Measurements from ENCODE around the gene SLC7A5.
A peak's percentile ranks its signal among the peaks of the same experiment; 100 is the strongest.
"Not testable (repeated sequence)": the region's sequence is repeated elsewhere in the genome, so short reads cannot be mapped to it uniquely, and the experiment has no call there.

SLC7A5 gene

DNA sequence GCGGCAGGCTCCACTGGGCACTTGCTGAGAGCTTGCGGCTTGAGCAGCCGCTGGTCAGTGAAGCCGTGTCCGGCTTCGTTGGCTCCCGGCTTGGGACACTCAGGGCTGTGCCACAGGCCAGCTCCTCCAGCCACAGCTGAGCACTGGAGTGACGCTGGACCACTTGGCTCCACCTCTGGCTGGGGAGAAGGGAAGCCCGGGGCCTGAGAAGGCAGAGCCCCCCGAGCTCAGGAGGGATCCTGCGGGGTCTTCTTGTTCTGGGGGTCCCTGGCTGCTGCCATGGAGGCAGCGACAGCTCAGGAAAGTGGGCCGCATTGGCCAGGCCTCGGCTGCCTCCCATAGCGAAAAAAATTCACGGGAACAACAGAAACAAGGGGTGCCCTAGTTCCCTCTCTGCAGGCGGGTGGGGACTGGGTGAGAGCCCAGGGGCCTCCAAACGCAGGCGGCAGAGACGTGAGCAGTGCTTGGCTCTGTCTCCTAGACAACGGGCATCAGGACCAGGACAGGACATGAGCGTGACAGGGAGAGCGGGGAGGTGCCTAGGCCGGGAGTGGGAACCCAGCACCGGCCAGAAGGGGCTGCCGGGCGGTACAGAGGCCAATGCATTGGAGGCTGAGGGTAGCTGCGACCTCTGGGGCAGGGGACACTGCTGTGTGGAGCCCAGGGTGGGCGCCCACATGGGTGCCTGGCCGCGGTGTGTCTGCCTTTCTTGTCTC, 37.7 kb downstream of the SLC7A5 start:
- no peak for DNase-seq

DNA sequence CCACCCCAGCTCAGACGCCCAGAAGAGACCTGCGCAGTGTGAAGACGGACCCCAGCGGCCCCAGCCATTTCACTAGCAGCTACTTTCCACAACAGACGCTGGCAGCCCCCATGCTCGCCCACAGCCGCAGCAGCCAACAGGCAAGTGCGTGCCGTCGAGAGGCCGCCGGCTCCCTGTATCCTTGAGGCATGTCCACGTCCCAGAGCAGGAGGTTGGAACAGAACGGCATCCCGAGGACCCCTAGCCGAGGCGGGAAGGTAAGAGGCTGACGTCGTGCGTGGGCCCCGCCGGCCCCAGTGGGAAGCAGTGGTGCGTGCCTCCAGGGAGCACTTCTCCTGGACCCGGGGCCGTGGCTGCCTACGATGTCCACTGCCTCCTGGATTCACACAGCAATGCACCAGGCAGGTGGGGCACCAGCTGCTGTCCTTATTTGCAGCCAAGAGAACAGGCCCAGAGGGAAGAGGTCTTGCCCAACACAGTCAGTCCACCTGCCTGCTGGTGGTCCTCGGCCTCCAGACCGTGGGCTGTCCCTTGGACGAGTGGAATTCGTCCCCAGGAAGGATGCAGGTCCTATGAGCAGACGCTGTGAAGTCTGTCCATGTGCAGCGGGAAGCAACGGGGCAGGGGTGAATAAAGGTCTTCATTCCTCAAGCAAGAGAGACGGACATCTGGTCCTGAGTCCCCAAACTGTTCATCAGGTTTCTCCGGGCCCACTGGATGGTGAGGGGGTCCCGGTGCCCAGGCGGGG, 38.5 kb downstream of the SLC7A5 start:
- no peak for DNase-seq

DNA sequence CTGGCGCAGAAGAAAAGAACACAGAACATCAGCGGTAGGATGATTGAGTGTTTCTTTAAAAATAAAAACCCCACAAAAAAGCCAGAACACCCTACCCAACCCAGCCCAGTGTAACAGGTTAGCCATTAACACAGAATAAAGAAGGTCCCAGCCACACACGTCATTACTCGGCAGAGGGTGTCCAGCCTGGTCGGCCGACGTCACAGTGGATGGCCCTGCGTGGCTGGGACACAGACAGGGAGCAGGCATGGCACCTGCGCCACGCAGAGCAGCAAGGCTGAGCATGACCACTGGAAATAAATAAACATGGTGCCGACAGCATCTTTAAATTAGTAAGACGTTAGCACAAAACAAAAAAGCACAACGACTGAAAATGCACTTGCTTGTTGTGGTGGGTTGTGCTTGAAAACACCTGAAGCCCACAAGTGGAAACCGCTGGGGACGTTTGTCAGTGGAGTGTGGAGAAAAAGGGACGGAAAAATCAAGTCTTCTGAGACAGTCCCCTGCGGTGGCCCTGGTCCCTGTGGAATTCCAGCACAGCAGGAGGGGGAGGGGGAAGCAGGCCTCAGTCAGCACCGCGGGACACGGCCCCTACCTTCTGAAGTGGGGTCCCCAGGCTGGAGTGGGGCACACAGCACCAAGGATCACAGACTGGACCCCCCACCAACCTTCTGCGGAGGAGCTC, 39.2 kb downstream of the SLC7A5 start:
- DNase-seq = no peak

DNA sequence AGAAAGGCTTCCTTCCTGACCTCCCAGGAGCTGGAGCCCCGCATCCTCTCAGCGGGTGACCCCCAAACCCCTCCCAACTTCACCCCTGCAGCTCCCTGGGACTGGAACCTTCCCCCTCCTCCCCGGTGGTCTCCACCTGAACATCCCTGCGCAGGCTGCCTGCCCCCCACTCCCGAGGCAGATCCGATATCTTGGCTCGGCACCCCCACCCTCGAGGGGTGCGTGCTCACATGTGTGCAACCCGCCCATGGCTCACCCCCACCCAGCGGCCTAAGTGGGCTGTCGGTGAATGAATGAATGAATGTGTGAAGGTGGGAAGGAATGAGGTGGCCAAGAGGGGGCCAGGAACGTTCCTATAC, 39.7 kb downstream of the SLC7A5 start:
- DNase-seq = no peak

DNA sequence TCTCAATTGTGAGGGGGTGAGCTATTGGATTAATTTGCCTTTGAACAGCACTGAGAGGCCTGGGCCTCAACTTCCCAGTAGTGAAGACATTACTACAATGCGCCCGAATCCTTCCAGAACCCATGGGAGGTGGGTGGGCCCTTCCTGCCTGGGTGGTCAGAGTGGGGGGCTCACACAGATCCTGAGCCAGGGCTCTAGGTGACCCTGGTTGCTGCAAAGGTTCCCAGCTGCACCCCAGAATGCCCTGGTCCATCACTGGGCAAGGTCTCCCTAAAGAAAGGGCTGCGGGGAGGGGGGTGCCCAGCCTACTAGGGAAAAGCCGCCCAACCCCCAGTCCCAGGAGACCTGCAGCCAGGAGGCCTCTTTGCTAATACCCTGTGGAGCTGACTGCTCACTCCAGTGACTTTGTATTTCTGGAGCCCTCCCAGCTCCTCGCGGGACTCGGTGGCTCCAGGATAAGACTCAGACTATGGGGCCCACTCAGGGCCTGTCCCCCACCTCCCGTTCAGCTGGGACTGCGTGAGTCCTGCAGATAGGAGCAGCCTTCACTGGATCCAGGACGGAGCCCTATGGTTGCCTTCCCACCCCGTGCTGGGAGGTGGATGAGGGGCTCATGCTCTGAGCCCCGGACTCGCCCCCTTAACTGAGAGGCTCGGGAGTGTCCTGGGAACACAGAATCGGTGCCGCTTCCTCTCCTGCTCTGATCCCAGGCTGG, 40.2 kb downstream of the SLC7A5 start:
- DNase-seq = no peak

DNA sequence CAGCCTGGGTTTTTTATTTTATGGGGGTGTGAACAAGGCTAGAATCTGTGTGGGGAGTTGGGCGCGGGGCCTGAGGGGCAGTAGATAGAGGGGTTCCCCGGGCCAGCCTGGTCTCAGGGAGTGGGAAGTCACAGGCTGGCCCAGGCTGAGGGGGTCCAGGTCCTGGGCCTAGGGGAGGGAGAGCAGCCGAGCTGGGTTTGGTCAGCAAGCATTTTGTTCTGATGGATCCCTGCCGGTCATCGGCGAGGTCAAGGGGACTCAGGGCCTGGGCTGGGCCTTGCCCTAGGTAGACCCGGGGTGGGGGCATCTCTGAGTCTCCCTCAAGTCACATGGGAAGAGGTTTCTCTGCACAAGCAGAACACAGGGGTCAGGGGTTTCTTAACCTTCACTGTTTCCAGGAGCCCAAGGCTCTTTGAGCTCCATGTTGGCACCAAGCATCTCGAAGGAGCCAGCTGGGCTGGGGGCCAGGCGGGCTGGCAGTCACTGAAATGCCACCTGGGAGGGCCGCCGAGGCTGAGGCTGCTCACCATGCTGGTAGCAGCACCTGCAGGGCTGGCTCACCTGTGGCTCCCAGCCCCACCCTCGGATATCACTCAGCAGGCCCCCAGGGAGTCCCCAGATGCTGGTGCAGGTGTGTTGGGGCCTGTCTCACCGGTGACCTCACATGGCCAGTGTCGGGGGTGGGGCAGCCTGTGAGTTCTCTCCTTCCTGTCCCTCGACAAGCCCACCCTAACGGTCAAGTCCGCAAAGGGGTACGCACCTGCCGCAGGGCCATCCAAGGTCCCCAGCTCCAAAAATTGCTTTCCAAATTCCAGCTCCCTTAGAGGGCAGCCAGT, 41.0 kb downstream of the SLC7A5 start:
- peak; percentile 8 to 77 for DNase-seq

DNA sequence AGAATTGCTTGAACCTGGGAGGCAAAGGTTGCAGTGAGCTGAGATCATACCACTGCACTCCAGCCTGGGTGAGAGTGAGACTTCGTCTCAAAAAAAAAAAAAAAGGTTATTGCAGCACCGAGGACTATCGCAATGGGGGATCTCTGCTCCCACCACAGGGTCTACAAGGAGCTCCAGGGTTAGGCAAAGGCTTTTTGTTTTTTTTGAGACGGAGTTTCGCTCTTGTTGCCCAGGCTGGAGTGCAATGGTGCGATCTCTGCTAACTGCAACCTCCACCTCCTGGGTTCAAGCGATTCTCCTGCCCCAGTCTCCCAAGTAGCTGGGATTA, 41.8 kb downstream of the SLC7A5 start:
- DNase-seq = not testable (repeated sequence)

DNA sequence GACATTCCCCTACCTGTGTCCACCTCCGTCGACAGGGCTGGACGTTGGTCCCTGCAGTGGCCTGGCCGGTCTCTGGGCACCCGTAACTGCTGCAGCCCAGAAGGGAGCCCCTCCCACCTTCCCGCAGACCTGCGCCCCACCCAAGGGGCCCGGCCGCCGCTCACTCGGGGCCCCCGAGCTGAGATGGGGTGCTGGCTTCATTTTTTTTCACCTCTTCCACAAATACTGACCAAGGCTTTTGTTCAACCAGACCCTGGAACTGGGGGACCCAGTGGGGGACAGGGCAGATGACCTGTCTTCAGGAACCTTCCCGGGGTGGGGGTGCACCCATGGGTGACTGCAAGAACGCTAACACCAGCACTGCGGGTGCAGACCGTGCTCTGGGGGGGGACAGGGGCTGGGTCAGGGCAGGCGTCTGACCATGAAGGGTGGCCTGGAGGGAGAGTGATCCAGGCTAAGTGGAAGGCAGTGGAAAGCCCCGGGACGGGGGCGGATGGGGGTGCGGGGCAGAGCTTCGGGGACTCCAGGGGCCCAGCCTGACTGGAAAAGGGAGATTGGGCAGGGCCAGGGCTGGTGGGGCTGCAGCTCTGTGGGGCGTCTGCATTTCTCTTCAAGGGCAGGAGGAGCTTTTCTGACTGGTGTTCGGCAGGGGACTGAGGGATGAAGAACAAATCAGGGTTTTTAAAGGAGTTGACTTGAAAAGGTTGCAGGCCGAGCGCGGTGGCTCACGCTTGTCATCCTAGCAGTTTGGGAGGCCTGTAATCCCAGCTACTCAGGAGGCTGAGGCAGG, 42.3 kb downstream of the SLC7A5 start:
- DNase-seq = no peak

DNA sequence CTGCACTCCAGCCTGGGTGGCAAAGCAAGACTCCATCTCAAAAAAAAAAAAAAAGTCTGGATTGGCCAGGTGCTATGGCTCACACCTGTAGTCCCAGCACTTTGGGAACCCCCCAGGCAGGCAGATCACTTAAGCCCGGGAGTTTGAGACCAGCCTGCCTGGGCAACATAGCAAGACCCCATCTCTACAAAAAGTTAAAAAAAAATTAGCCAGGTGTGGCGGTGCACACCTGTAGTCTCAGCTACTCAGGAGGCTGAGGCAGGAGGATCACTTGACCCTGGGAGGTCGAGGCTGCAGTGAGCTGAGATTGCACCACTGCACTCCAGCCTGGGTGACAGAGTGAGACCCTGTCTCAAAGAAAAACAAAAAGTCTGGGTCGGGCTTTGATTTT, 42.9 kb downstream of the SLC7A5 start:
- DNase-seq = not testable (repeated sequence)

DNA sequence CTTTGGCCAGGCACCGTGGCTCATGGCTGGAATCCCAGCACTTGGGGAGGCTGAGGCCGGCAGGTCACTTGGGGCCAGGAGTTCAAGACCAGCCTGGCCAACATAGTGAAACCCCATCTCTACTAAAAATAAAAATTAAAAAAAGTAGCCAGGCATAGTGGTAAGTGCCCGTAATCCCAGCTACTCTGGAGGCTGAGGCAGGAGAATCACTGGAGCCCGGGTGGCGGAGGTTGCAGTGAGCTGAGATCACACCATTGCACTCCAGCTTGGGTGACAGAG, 43.5 kb downstream of the SLC7A5 start:
- DNase-seq = not testable (repeated sequence)

DNA sequence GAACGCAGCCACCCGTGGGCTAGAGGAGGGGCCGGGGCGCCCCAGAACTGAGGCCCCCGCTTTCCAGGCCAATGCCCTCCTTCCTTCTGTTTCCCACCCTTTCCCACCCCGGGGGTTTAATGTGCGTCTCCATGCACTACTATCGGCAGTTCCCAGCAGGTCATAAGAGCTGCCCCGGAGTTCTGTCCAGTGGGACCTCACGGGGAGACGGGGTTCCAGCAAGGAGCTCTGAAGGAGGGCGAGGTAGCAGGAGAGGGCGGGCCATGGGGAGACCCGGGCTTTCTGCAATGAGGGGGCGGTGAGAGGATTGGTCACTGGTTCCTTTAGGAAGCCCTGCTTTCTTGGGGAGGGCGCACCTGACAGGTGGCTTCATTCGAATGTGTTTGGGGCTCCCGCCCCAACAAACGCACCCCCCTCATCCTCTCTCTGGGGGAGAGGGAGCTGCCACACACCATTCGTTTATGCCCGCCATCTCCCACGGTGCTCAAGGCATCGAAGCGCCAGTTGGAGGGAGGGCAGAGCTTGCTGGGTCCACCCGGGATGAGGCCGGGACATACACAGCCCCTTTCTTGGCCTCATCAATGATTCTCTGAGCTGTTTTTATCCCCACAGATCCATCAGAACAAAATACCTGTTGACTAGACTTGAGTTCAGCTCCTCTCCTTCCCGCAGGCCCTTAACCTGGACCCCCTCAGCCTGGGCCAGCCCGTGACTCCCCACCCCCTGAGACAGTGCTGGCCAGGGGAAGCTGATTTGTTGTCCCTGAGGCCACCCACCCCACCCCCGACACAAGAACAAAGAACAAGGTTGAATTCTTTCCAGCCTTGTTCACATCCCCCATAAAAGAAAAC, 44.1 kb downstream of the SLC7A5 start:
- no peak for DNase-seq

DNA sequence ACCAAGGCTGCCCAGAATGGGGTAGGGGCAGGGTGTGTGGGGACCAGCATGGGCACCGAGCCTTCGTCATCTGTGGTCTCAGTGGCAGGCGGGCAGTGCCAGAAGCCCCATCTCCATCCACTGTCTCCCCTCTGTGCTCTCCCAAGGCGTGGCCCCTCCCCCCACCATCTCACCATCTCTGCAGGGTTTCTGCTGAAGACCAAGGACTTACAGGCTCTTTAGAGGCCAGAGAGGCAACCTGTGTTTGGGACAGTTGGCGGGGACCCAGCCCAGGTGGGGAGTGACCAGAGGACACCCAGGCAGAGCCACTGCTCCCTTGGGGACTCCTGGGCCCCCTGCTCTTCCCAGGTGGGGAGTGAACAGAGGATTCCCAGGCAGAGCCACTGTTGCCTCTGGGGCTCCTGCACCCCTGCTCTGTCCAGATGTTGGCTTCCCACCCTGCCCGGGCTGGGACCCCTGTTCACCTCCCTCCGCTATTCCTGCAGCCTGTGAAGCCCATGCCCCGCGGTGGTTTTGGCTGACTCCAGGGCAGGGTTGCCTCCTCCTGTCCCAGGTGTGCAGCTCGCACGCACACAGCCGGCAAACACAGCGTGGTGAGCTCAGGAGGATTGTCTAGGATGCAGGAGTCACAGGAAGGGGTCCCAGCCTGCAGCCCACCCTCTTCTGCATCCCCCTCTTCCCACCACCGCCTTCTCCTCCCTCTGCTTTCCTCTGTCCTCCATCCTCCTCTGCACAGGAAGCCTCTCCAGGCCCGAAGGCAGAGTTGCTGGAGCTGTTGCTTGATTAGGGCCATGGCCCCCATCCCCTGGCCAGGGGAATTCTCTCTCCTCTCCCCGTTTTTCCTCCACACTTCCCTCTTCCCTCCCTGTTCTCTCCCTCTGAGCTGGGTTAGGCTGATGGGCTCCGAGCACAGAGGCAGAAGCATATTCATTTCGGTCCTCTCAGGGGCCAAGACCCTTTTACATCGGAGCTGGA, 45.0 kb downstream of the SLC7A5 start:
- DNase-seq = no peak

DNA sequence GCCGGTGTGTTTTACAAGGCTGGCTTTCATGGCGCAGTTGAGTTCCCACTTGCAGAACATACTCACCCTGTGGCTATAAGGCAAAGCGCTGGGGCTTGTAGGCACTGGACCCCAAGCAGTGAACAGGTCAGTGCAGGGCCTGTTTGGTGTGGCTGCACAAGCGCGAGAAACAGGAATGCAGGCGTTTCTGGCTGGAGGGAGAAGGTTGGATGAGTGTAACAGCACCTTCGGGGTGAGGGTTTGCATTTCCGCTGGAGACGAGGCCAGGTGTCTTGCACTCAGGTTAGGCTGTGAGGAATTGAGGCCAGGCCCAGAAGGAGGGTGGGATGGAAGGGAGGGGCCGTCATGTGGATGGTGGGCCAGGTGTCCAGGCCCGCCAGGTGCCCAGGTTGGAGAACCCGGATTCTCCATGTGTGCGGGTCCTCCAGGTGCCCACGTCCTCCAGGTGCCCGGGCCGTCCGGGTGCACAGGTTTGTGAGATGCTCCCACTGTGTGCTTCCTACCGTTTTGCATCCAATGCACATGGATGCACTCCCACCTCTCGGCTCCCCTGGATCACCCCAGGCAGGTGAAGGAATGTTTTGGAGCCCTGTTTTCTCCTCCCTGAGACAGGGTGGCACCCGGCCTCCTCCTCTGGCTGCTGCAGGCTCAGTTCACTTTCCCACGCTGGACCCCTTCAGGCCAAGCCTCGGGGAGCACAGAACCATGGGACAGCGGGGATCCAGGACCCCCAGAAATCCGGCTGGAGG, 46.0 kb downstream of the SLC7A5 start:
- no peak for DNase-seq

DNA sequence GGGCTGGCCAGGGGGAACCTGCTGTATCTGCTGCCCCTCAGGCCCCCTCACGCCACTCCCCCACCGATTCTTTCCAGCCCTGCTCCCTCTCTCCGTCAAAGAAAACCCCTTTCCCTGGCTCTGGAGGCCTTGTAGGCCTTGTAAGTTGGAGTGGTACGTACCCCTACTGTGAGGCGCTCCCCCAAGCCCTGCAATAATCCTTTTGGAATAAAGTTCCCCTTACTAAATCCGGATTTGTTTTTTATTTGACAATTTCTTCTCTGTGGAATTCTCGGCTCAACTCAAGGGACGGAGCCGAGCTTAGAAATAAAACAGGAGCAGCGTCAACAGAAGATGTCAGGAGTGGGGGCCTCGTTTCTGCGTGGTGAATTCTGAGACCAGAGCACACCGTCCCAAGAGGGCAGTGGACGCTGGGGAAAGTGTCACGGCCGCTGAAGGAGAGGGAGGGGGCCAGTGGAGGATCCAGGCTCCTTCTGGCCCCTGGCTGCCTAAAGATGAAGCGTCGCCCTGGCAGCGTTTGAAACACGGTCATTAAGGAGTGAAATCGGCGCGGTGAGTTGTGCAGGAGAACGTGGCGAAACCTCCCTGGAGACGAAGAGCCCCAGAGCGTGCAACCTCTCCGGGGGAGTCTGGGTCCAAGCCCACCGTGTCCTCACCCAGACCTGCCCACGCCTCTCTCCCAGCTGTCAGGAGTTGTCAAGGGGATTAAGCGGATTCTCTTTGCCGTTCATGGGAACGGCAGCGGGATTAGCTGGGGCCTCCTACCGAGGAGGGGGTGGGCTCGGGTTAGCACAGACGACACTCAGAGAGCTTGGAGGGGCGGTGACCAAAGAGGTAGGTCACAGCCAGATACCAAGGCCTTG, 47.0 kb downstream of the SLC7A5 start:
- DNase-seq = no peak

DNA sequence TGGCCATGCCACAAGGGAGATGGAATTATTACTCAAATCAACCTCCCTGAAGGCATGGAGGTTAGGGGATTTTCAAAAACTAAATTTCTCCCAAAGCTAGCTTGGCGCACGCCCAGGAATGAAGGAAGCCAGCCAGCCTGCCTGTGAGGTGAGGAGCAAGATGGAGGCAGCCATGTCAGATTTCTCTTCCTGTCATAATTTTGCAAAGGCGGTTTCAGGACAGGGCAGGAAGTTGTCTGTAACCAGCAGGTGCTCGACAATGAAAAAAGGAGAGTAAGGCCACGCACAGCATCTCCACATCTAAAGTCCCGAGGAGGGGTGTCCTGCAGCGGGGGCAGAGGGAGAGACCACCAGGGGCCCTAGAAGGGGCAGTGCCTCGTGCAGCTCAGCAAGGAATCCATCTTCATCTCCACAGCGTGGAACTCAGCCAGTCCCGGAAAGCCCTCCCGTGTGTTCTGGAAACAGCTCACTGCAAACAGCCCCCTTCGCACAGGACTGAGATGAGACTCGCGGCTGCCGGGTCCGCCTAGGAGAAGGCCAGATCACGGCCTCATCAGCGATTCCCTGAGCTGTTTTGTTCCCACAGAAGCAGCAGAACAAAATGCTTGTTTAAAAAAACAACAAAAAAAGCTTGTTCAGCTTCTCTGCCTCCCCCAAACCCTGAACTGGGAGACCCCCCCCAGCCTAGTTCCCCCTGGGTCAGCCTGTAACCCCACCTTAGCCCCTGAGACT, 47.8 kb downstream of the SLC7A5 start:
- no peak for DNase-seq

DNA sequence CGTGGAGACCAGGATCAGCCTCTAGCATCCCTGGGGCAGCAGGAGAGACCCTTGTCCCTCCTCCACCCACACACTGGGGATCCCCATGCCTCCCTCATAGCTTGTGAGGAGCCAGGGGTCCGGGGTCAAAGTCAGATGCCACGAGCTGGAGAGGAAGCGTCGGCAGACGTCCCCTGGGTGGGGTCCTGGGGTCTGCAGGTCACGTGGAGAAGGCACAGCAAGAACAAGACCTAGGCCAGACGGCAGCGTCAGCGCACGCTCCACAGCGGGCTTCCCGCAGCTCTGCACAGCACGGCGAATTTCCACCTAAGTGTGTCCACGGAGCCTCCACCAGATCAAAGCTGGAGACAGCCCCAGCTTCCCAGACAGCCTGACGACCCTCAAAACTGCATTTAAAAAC, 49.3 kb downstream of the SLC7A5 start:
- DNase-seq = no peak

DNA sequence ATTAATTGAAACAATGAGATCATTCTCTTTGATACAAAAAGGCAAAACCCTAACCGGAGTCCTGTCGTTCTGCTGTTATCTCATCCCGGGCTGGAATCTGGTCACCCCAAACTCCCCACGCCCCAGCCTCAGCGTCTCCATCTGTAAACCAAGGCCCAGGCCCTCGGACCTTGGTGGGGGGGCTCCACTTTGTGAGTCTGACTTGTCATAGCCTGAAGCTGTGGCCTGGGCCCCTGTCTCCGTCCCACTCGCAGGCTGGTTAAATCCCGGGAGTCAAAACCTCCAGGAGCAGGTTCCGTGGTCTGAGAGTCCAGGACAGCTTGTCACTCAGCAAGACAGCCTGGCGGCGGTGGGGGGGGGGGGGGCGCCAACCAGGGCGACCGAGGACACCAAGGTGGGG, 50.0 kb downstream of the SLC7A5 start:
- DNase-seq = no peak
